Measurements from ENCODE around the gene ANXA5.

ANXA5 gene

DNA sequence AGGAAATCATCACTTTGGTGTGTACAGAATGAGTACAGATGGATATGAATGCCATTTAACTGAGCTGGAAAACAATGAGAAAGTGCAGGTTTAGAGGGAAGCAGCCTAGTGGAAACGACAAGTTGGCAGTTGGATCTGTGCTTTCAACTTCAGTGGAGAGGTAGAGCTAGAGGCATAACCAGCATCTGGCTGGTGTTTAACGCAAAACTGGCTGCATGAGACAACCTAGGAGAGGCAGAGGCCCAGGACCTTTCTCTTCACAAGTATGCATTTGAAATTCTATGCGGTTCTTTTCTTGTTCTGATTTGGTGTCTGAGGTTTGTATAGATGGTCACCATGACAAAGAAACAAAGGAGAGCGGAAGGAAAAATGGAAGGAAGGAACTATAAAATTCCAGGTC lies 63.1 kb downstream of the ANXA5 start:
- FAIRE-seq, result no peak

DNA sequence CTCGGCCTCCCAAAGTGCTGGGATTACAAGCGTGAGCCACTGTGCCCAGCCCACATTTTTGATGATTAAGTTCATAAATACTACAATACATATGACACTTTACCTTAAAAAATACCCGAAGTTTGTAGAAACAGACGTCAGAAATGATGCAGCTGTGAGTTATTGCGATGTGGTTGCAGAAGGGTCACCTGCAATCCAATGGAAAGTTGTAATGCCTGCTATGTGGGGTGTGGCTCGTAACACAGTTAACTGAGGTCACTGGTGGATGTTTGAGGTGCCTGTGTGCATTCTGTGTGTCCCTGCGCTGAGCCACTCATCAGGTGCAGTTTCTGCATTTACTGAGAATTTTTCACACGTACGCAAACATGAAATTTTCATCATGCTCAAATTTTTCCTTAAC lies 64.1 kb downstream of the ANXA5 start:
- no peak for FAIRE-seq
